Measurements from ENCODE around the gene CLTCL1.
A peak's percentile ranks its signal among the peaks of the same experiment; 100 is the strongest.

CLTCL1 gene

DNA sequence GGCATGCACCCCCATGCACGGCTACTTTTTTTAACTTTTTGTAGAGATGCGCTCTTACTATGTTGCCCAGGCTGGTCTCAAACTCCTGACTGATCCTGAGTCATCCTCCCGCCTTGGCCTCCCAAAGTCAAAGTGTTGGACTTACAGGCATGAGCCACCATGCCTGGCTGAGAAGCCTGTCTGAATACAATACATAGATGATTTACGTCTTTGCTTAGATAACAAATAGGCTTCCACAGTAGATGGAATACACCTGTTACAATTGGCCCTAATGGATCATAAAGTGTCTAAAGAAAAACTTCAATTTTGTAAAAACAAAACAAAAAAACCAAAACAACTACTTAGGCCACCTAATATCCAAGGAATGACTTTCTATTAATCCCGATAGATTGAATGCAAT lies 13.0 kb upstream of the CLTCL1 start:
- no peak overlapping the region for H3K4me3 ChIP-seq (ENCODE audit: low read depth, low read length)
- no peak for TF ChIP-seq CTCF (IDR thresholded peaks at IDR 0.05; ENCODE audit: low read depth, low read length)

GRCh38 chr22:19303785-19304184 lies 12.3 kb upstream of the CLTCL1 start:
- TF ChIP-seq CTCF (IDR thresholded peaks at IDR 0.05; ENCODE audit: low read depth, low read length): no peak
- no peak overlapping the region for H3K4me3 ChIP-seq (ENCODE audit: low read depth, low read length)

DNA sequence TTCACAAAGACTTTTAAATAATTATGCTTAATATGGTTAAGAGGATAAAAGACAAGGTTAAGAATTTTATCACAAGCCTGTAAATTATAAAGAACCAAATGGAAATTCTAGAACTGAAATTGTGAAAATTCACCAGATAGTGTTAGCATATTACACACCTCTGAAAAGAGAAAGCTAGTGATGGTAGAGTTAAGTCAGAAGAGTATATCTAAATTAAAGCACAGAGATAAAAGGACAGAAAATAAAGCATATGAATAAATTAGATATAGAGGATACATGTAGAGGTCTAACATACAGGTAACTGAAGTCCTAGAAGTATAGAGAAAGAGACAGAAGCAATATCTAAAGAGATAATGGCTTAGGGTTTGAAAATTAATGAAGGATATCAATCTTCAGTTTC lies 4.2 kb upstream of the CLTCL1 start:
- TF ChIP-seq CTCF (IDR thresholded peaks at IDR 0.05; ENCODE audit: low read depth, low read length): no peak
- no peak overlapping the region for H3K4me3 ChIP-seq (ENCODE audit: low read depth, low read length)

DNA sequence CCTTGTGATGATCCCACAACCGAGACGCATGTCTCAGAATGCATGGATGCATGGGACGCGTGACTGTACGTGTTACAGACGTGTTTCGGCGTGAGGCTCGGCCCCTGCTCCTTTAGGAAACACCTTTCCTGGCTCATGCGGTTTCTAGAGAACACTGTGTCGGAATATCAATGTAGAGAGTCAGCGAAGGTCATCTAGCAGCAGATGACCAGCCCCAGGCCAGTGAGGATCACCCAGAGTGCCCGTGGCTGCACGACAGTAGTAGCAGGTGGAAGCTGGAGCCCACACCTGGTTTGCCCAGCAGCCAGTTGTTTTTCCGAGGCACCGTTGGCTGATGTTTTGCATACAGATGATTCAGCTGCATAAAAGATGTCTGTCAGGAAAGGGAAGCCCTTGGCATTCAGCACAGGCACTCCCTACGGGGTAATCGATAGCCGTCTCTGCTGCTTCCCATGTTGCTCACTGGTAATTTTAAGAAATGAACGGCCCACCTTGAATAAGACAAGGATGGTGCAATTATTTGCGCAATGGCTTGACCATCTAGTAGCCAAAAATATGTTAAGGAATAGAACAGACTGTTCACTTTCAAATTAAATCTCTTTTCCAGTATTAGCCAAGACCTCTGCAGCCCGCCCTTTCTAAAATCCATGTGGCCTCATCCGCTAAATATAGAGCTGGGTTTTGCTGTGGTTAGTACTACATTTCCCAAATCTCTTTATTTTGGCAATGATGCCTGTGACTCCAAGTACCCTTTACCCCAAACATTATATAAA lies 1.1 kb upstream of the CLTCL1 start:
- peak overlapping the region; percentile 72 for H3K4me3 ChIP-seq (ENCODE audit: low read depth, low read length)
- TF ChIP-seq CTCF (IDR thresholded peaks at IDR 0.05; ENCODE audit: low read depth, low read length): no peak

DNA sequence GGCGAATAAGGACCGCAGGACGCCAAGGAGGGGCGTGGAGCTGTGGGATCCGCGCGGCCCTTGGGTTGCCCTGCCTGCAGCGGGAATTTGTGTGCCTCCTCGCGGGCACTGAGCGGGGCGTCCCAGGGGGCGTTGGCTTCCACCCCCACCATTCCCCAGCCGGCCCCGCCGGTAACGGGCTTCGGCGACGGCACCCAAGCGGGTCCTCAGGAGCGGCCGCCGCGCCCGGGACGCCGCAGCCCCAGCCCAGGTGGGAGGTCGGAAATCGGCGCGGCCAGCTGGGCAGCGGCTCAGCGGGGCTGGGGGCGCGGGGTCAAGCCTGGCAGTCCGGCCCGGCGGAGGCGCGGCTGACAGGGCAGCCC lies 320 bp downstream of the CLTCL1 start:
- no peak for TF ChIP-seq CTCF (IDR thresholded peaks at IDR 0.05; ENCODE audit: low read depth, low read length)
- peak overlapping the region; percentile 77 for H3K4me3 ChIP-seq (ENCODE audit: low read depth, low read length)

- no peak for TF ChIP-seq CTCF (IDR thresholded peaks at IDR 0.05; ENCODE audit: low read depth, low read length)
- peak overlapping the region; percentile 77 for H3K4me3 ChIP-seq (ENCODE audit: low read depth, low read length)
Measured at GRCh38 chr22:19290400-19291217, 910 bp downstream of the CLTCL1 start.
